ENCODE results near the gene C2orf69. TPM values are rescaled to one million over a fixed set of nuclear protein-coding genes. Genes with fewer than 3 reads are reported as not detected.

The C2orf69 gene
- total and polyA plus RNA-seq, 2 donors (not counting 1 experiment from before 2014, with no cell fraction given) = 3.7 to 12.9 TPM

DNA sequence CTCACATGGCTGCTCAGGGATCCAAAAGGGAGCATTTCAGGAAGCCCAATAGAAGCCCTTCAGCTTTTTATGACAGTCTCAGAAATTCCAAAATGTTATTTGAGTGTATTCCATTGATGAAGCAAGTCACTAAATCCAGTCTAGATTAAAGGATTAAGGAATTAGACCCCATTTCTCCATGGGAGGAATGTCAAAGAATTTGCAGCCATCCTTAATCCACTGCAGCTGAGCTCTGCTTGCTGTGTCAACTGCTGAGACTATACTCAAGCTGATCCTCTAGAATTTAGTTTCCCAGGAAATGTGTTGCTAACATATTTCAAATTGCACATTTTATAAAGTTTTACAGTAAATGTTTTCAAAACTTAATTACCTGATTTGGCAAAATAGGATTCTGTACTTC, 28.4 kb upstream of the C2orf69 start:
- no peaks in the 10 kb centered on the region for H3K4me1 ChIP-seq (ENCODE audit: control insufficient read depth in 2 of 2, insufficient read depth in 2 of 2, low read length in 2 of 2)
- H4K20me1 ChIP-seq (ENCODE audit: control insufficient read depth, insufficient read depth, low read length, poor library complexity, severe bottlenecking) = no peaks in the 10 kb centered on the region
- H3K9me3 ChIP-seq (ENCODE audit: control extremely low read depth in 1 of 3, control insufficient read depth in 2 of 3, insufficient read depth in 1 of 3, low read length in 2 of 3) = peaks cover 0 to 5% (median 1%) of the 10 kb centered on the region in 3 donors
- H3K27me3 ChIP-seq (replicated peaks in 1 of 4; ENCODE audit: control extremely low read depth in 1 of 4, control insufficient read depth in 3 of 4, insufficient read depth in 4 of 4, low read length in 3 of 4) = no peaks in the 10 kb centered on the region
- no peaks in the 10 kb centered on the region for H3K79me2 ChIP-seq (ENCODE audit: control insufficient read depth, insufficient read depth, low read length)
- no peaks in the 10 kb centered on the region for H3K36me3 ChIP-seq (replicated peaks in 1 of 2; ENCODE audit: control extremely low read depth in 1 of 2, control insufficient read depth in 1 of 2, extremely low read depth in 1 of 2, insufficient read depth in 2 of 2, low read length in 1 of 2)
- no peak for TF ChIP-seq EZH2 (IDR thresholded peaks at IDR 0.05; ENCODE audit: borderline replicate concordance, insufficient read depth, low read depth, low read length, poor library complexity, severe bottlenecking)
- TF ChIP-seq, protein P1, sequence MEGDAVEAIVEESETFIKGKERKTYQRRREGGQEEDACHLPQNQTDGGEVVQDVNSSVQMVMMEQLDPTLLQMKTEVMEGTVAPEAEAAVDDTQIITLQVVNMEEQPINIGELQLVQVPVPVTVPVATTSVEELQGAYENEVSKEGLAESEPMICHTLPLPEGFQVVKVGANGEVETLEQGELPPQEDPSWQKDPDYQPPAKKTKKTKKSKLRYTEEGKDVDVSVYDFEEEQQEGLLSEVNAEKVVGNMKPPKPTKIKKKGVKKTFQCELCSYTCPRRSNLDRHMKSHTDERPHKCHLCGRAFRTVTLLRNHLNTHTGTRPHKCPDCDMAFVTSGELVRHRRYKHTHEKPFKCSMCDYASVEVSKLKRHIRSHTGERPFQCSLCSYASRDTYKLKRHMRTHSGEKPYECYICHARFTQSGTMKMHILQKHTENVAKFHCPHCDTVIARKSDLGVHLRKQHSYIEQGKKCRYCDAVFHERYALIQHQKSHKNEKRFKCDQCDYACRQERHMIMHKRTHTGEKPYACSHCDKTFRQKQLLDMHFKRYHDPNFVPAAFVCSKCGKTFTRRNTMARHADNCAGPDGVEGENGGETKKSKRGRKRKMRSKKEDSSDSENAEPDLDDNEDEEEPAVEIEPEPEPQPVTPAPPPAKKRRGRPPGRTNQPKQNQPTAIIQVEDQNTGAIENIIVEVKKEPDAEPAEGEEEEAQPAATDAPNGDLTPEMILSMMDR (IDR thresholded peaks at IDR 0.05) = no peak
- no peak overlapping the region for H3K4me3 ChIP-seq (ENCODE audit: control extremely low read depth in 1 of 5, extremely low read depth in 1 of 5, insufficient read depth in 1 of 5, low read depth in 2 of 5, low read length in 4 of 5)
- H3K4me1 Mint-ChIP-seq = no peaks in the 10 kb centered on the region
- H3K27ac Mint-ChIP-seq = no peak overlapping the region
- no peaks in the 10 kb centered on the region for H3K9me3 Mint-ChIP-seq (ENCODE audit: insufficient read depth)
- intact Hi-C loops (cut with micrococcal nuclease) = no loop called here
- no peak overlapping the region for H3K4me2 ChIP-seq (replicated peaks; ENCODE audit: low read depth, low read length, poor library complexity, severe bottlenecking)
- no peak overlapping the region for H3K9ac ChIP-seq (ENCODE audit: low read length)
- ChIA-PET CTCF (interaction anchor here (0.6 kb wide), 1 partner anchor 671 kb away, joined by 3 read pairs; no protein-coding TSS in a partner anchor), POLR2A (no interaction called here)
- no peak overlapping the region for H2AFZ ChIP-seq (ENCODE audit: insufficient read depth, low read depth, low read length, poor library complexity, severe bottlenecking)
- no peak overlapping the region for H3K4me3 Mint-ChIP-seq
- DNase-seq (no peak), ATAC-seq (ENCODE audit: low read depth) (no peak)
- no peaks in the 10 kb centered on the region for H3K27me3 Mint-ChIP-seq
- no peak overlapping the region for H3K27ac ChIP-seq (ENCODE audit: low read length in 2 of 2)

- CTCF ChIA-PET = no interaction called here
- no peaks in the 10 kb centered on the region for H3K27me3 ChIP-seq (replicated peaks in 1 of 4; ENCODE audit: control extremely low read depth in 1 of 4, control insufficient read depth in 3 of 4, insufficient read depth in 4 of 4, low read length in 3 of 4)
- H3K4me3 Mint-ChIP-seq = no peak overlapping the region
- H3K36me3 ChIP-seq (replicated peaks in 1 of 2; ENCODE audit: control extremely low read depth in 1 of 2, control insufficient read depth in 1 of 2, extremely low read depth in 1 of 2, insufficient read depth in 2 of 2, low read length in 1 of 2) = no peaks in the 10 kb centered on the region
- H2AFZ ChIP-seq (ENCODE audit: insufficient read depth, low read depth, low read length, poor library complexity, severe bottlenecking) = no peak overlapping the region
- H4K20me1 ChIP-seq (ENCODE audit: control insufficient read depth, insufficient read depth, low read length, poor library complexity, severe bottlenecking) = no peaks in the 10 kb centered on the region
- POLR2A ChIA-PET = no interaction called here
- intact Hi-C loops (cut with micrococcal nuclease) = no loop called here
- H3K9me3 Mint-ChIP-seq (ENCODE audit: insufficient read depth) = no peaks in the 10 kb centered on the region
- no peak for TF ChIP-seq EZH2 (IDR thresholded peaks at IDR 0.05; ENCODE audit: borderline replicate concordance, insufficient read depth, low read depth, low read length, poor library complexity, severe bottlenecking)
- TF ChIP-seq, protein P1 (IDR thresholded peaks at IDR 0.05) = no peak
- 100% methylated on average over 1 of the region's 6 CpGs for WGBS (ENCODE audit: insufficient coverage)
- H3K27ac ChIP-seq (ENCODE audit: low read length in 2 of 2) = no peak overlapping the region
- no peaks in the 10 kb centered on the region for H3K4me1 Mint-ChIP-seq
- no peaks in the 10 kb centered on the region for H3K4me1 ChIP-seq (ENCODE audit: control insufficient read depth in 2 of 2, insufficient read depth in 2 of 2, low read length in 2 of 2)
- H3K4me3 ChIP-seq (ENCODE audit: control extremely low read depth in 1 of 5, extremely low read depth in 1 of 5, insufficient read depth in 1 of 5, low read depth in 2 of 5, low read length in 4 of 5) = no peak overlapping the region
- peaks cover 0 to 5% (median 1%) of the 10 kb centered on the region in 3 donors for H3K9me3 ChIP-seq (ENCODE audit: control extremely low read depth in 1 of 3, control insufficient read depth in 2 of 3, insufficient read depth in 1 of 3, low read length in 2 of 3)
- H3K4me2 ChIP-seq (replicated peaks; ENCODE audit: low read depth, low read length, poor library complexity, severe bottlenecking) = no peak overlapping the region
- no peaks in the 10 kb centered on the region for H3K27me3 Mint-ChIP-seq
- ATAC-seq (ENCODE audit: low read depth) = no peak
- no peaks in the 10 kb centered on the region for H3K79me2 ChIP-seq (ENCODE audit: control insufficient read depth, insufficient read depth, low read length)
- H3K27ac Mint-ChIP-seq = no peak overlapping the region
- no peak overlapping the region for H3K9ac ChIP-seq (ENCODE audit: low read length)
- no peak for DNase-seq
These were observed 27.4 kb upstream of the C2orf69 start for GRCh38 chr2:199883474-199884212.

All from B cell (primary cell).